CD4-positive, alpha-beta T cell (primary cell): ENCODE measurements around the gene CHRNA9. TPM values are rescaled to one million over a fixed set of nuclear protein-coding genes. Genes with fewer than 3 reads are reported as not detected.
A peak's percentile ranks its signal among the peaks of the same experiment; 100 is the strongest.

Experiments used
- ATAC-seq: fragments of 200-7000 bp; cut with Tn5 transposase; one replicate; pipeline ENCODE4 v1.10.0; 2022; ENCODE audit warnings: mild to moderate bottlenecking; ENCODE audit not compliant: poor library complexity
- CTCF ChIA-PET: fragments of 350-600 bp; sonication (Branson Sonifier 250); formaldehyde crosslinking; loops from one replicate; lab custom pipeline; 2021; ENCODE audit warnings: antibody characterized with exemption, inconsistent platforms; lab: Charles Lee
- POLR2A ChIA-PET: fragments of 350-600 bp; sonication (Branson Sonifier 250); formaldehyde crosslinking; loops from one replicate; lab custom pipeline; 2021; ENCODE audit warnings: antibody characterized with exemption, inconsistent platforms; lab: Charles Lee
- DNase-seq, 14 experiments: peaks; one replicate each; pipeline ENCODE4 v3.0.0-alpha.2; 2013 to 2020; ENCODE audit warnings: mixed read lengths in 2 of 14
- H3K27ac ChIP-seq, 2 donors: one replicate each; pipeline versions ENCODE4 v1.5.1 to v1.7.0; 2013; ENCODE audit warnings: low read length in 2 of 2, low read depth in 1 of 2, mild to moderate bottlenecking in 1 of 2
- H3K27me3 ChIP-seq, 2 experiments: 1 replicate in 1 of 2; 2 replicates in 1 of 2; pipeline versions ENCODE4 v1.6.1 to v1.7.0; 2013; ENCODE audit warnings: low read length in 2 of 2, control low read depth in 1 of 2, mild to moderate bottlenecking in 1 of 2, moderate library complexity in 1 of 2; ENCODE audit not compliant: insufficient read depth in 2 of 2, control insufficient read depth in 1 of 2
- H3K36me3 ChIP-seq: one replicate; pipeline ENCODE4 v1.6.1; 2013; ENCODE audit warnings: low read length, control low read depth; ENCODE audit not compliant: insufficient read depth
- H3K4me1 ChIP-seq: one replicate; pipeline ENCODE4 v1.6.1; 2013; ENCODE audit warnings: low read length, control low read depth; ENCODE audit not compliant: insufficient read depth
- H3K4me3 ChIP-seq: one replicate; pipeline ENCODE4 v1.5.1; 2013; ENCODE audit warnings: mild to moderate bottlenecking, low read length, moderate library complexity
- H3K9me3 ChIP-seq, 2 experiments: 1 replicate in 1 of 2; 2 replicates in 1 of 2; pipeline versions ENCODE4 v1.6.1 to v1.7.0; 2013; ENCODE audit warnings: low read length in 2 of 2, mild to moderate bottlenecking in 2 of 2, control low read depth in 1 of 2, moderate library complexity in 1 of 2; ENCODE audit not compliant: control insufficient read depth in 1 of 2, insufficient read depth in 1 of 2
- H3K27ac Mint-ChIP-seq: one replicate; pipeline ENCODE4 v1.8.0; 2020; ENCODE audit warnings: mixed read lengths
- H3K27me3 Mint-ChIP-seq: one replicate; pipeline ENCODE4 v1.8.0; 2021; ENCODE audit warnings: mixed read lengths
- H3K36me3 Mint-ChIP-seq: one replicate; pipeline ENCODE4 v1.8.0; 2021; ENCODE audit warnings: low read depth, mixed read lengths
- H3K4me1 Mint-ChIP-seq: one replicate; pipeline ENCODE4 v1.8.0; 2021; ENCODE audit warnings: low read depth, mixed read lengths
- H3K4me3 Mint-ChIP-seq: one replicate; pipeline ENCODE4 v1.8.0; 2020; ENCODE audit warnings: mild to moderate bottlenecking, mixed read lengths
- H3K9me3 Mint-ChIP-seq: one replicate; pipeline ENCODE4 v1.8.0; 2020; ENCODE audit warnings: mixed read lengths
- intact Hi-C, 2 experiments: fragments of 100-400 bp; cut with DNase I in 1 of 2; cut with micrococcal nuclease in 1 of 2; formaldehyde crosslinking; loops; one replicate each; pipeline versions ENCODE4 v1.15.1 to v1.9.0; 2023 to 2025; cut with DNase I, micrococcal nuclease
- total RNA-seq, 174 experiments: library from RNA in 2 of 174; stranded (reverse) in 2 of 174; gene quantifications; one replicate each; pipeline ENCODE4 v1.2.3 and lab custom pipeline; 2021 to 2026
- TF ChIP-seq, protein P1 (sequence below): fragments of 200-600 bp; IDR thresholded peaks from one replicate; pipeline ENCODE4 v1.8.0; 2022; ENCODE audit warnings: antibody characterized with exemption, mild to moderate bottlenecking

The CHRNA9 gene
- total RNA-seq, 2 experiments from 2014 or later = not detected

DNA sequence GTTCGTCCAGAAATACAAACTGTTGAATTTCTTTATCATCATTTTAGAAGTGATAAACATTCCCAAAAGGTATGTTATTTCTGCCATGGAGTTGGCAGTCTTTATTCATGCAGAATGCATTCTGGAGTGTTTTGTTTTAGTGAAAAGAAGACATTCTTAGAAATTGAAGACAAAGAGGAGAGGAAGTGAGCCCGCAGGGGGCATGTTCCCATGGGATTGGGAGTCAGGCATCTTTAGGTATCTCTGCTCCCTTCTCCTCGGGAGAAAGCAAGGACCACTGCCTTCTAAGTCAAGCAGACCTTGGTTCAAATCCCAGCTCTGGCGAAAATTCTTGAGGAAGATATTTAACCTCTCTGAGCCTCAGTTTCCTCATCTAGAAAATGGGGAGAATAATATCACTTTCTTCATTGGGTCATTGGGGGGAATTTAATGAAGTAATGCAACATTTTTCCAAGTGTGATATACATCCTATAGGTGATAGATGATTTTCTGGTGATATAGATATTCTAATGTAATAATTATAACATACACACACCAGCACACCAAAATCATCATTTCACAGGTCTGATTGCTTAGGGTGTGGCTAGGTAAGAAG, 26.5 kb upstream of the CHRNA9 start:
- peaks cover 83% of the 10 kb centered on the region for H3K4me1 Mint-ChIP-seq
- ATAC-seq (no peak), DNase-seq (no peak)
- H3K4me3 ChIP-seq = peak overlapping the region; percentile 15
- no peaks in the 10 kb centered on the region for H3K9me3 Mint-ChIP-seq
- ChIA-PET CTCF (interaction anchor here (0.9 to 5.9 kb wide), 12 partner anchors 8 to 252 kb away, joined by 4 to 72 read pairs (median 6); partner anchors contain the start of gene N4BP2), POLR2A (interaction anchor here (0.6 to 7.4 kb wide), 29 partner anchors 8 to 252 kb away, joined by 3 to 98 read pairs (median 10); partner anchors contain the start of gene N4BP2)
- H3K27ac Mint-ChIP-seq = peak overlapping the region; percentile 99
- no peaks in the 10 kb centered on the region for H3K36me3 Mint-ChIP-seq
- peak overlapping the region; percentile 85 for H3K4me3 Mint-ChIP-seq
- no peaks in the 10 kb centered on the region for H3K27me3 ChIP-seq
- intact Hi-C loops = loop anchor here (1.0 to 5.0 kb wide), 9 partner anchors 9 to 251 kb away; partner anchors contain the start of gene N4BP2 (in 1 of the 2)
- H3K4me1 ChIP-seq = peaks cover 88% of the 10 kb centered on the region
- TF ChIP-seq, protein P1, sequence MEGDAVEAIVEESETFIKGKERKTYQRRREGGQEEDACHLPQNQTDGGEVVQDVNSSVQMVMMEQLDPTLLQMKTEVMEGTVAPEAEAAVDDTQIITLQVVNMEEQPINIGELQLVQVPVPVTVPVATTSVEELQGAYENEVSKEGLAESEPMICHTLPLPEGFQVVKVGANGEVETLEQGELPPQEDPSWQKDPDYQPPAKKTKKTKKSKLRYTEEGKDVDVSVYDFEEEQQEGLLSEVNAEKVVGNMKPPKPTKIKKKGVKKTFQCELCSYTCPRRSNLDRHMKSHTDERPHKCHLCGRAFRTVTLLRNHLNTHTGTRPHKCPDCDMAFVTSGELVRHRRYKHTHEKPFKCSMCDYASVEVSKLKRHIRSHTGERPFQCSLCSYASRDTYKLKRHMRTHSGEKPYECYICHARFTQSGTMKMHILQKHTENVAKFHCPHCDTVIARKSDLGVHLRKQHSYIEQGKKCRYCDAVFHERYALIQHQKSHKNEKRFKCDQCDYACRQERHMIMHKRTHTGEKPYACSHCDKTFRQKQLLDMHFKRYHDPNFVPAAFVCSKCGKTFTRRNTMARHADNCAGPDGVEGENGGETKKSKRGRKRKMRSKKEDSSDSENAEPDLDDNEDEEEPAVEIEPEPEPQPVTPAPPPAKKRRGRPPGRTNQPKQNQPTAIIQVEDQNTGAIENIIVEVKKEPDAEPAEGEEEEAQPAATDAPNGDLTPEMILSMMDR = no peak
- no peaks in the 10 kb centered on the region for H3K36me3 ChIP-seq
- peaks cover 0 to 4% of the 10 kb centered on the region in 2 experiments for H3K9me3 ChIP-seq
- no peaks in the 10 kb centered on the region for H3K27me3 Mint-ChIP-seq
- peak overlapping the region; percentile 86 to 93 for H3K27ac ChIP-seq

DNA sequence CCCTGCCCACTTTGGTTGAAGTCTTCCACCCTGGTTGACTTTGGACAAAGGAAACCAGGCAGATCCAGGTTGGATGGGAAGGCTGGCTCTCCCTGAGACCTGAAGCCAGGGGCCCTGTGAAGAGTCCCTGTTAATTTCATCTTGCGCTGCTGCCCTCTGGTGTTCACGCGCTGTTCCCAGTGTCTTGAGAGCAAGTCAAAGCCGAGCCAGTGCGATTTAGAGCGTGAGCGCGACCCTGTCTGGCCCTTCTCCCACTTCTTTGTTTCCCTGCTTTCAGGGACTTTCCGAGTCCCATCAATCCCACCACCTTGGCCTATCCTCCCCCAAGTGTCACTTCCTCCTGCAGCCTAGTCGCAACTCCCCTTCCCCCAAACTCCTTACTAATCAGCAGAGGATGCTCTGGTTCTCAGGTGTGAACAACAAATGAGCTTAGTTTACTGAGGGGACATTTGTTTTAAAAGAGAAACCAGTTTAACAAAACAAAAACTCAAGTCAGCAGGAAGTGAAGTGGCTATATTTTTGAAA, 25.8 kb upstream of the CHRNA9 start:
- no peaks in the 10 kb centered on the region for H3K36me3 ChIP-seq
- TF ChIP-seq, protein P1 = peak; percentile 93
- CTCF ChIA-PET = interaction anchor here (0.6 to 5.9 kb wide), 28 partner anchors 9 to 253 kb away, joined by 3 to 72 read pairs (median 4); partner anchors contain the start of genes N4BP2 and RHOH
- POLR2A ChIA-PET = interaction anchor here (0.6 to 7.4 kb wide), 31 partner anchors 8 to 253 kb away, joined by 3 to 98 read pairs (median 5); partner anchors contain the start of genes N4BP2 and RHOH
- peak; percentile 62 for ATAC-seq
- intact Hi-C loops = loop anchor here (1.0 to 5.0 kb wide), 9 partner anchors 8 to 252 kb away; partner anchors contain the start of gene N4BP2 (in 1 of the 2)
- no peaks in the 10 kb centered on the region for H3K27me3 Mint-ChIP-seq
- peaks cover 81% of the 10 kb centered on the region for H3K4me1 ChIP-seq
- peaks cover 87% of the 10 kb centered on the region for H3K4me1 Mint-ChIP-seq
- H3K9me3 Mint-ChIP-seq = no peaks in the 10 kb centered on the region
- H3K4me3 ChIP-seq = peak overlapping the region; percentile 36
- H3K27ac Mint-ChIP-seq = peak overlapping the region; percentile 99
- no peaks in the 10 kb centered on the region for H3K27me3 ChIP-seq
- no peaks in the 10 kb centered on the region for H3K36me3 Mint-ChIP-seq
- peaks cover 0 to 4% of the 10 kb centered on the region in 2 experiments for H3K9me3 ChIP-seq
- H3K27ac ChIP-seq = peak overlapping the region; percentile 86 to 93
- DNase-seq = peak; percentile 82 to 96 (median 91)
- H3K4me3 Mint-ChIP-seq = peak overlapping the region; percentile 85

DNA sequence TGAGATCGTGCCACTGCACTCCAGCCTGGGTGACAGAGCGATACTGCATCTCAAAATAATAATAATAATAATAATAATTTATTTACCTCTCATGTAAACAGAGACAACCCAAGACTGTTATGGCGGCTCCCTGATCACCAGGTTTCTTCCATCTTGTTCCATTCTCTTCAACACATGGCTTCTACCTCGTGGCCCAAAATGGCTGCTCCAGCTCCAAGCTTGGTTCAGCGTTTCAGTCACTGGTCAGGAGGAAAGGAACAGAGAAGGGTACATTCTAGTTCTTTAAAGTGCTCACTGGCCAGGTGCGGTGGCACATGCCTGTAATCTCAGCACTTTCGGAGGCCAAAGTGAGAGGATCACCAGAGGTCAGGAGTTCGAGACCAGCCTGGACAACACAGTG, 24.9 kb upstream of the CHRNA9 start:
- CTCF ChIA-PET = interaction anchor here (1.0 to 5.9 kb wide), 11 partner anchors 8 to 159 kb away, joined by 3 to 72 read pairs (median 7); no protein-coding TSS in a partner anchor
- intact Hi-C loops = no loop called here

More for the DNA sequence above, 24.9 kb upstream of the CHRNA9 start:
- H3K4me1 Mint-ChIP-seq = peaks cover 79% of the 10 kb centered on the region
- Histone ChIP-seq H3K9me3 (no peaks in the 10 kb centered on the region), H3K27ac (peak overlapping the region in 1 of 2 donors; percentile 25), H3K4me1 (peaks cover 72% of the 10 kb centered on the region), H3K36me3 (no peaks in the 10 kb centered on the region), H3K27me3 (no peaks in the 10 kb centered on the region), H3K4me3 (no peak overlapping the region)
- no peak for DNase-seq
- H3K4me3 Mint-ChIP-seq = no peak overlapping the region
- no peaks in the 10 kb centered on the region for H3K9me3 Mint-ChIP-seq
- H3K27me3 Mint-ChIP-seq = no peaks in the 10 kb centered on the region
- no peaks in the 10 kb centered on the region for H3K36me3 Mint-ChIP-seq
- ATAC-seq = no peak
- TF ChIP-seq, protein P1 = no peak
- POLR2A ChIA-PET = interaction anchor here (0.7 to 7.4 kb wide), 18 partner anchors 9 to 254 kb away, joined by 3 to 98 read pairs (median 10); partner anchors contain the start of genes N4BP2 and RHOH
- peak overlapping the region; percentile 99 for H3K27ac Mint-ChIP-seq
